NCI-H1105 treated with DMSO at 0.1 percent for 48 hours (cell line): ENCODE results near the gene TECPR1.

Experiments used
- DNase-seq: peaks from one replicate; lab custom pipeline; 2025; lab: John Stamatoyannopoulos, UW

Gene TECPR1

DNA sequence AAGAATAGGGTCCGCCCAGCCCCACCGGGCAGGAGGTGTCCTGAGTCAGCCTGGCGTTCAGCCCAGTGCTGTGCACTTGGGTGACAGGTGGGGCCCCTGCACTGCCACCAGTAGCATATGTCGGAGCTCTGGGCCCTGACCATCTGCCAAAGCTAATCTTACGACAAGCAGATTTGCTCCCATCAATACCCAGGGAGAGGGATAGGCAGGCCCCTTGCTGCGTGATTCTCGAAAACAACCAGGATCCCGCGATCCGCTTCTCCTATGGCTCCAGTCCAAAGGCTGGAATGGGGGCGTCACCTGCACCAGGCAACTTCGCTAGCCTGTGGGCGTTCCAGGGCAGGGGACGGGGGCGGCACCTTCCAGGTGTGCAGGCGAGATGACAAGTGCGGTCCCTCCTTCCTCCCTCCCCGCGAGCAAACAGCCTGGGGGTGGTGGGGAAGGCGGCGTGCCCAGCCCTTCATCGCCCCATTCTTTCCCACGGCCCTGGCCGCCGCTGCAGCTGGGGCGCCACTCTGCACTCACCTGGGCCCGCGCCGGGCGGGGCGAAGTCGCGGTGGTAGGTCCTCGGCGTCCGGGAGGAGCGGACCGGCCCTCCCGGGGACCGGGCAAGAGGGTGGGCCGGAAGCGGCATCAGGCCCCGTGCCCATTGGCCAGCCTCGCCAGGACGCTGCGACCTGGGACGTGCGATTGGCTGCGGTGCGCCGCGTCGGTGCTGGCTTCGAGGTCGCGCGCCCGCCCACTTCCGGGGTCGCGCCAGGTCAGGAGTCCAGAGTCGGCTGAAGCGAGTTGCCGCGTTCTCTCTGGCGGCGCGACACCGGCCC lies at the start of gene TECPR1:
TECPR1 (minus strand) TSS at position 632 of the 824 bp plus-strand sequence. CDS start 6,086 bp downstream, outside the sequence.
- DNase-seq = peak; percentile 89

DNA sequence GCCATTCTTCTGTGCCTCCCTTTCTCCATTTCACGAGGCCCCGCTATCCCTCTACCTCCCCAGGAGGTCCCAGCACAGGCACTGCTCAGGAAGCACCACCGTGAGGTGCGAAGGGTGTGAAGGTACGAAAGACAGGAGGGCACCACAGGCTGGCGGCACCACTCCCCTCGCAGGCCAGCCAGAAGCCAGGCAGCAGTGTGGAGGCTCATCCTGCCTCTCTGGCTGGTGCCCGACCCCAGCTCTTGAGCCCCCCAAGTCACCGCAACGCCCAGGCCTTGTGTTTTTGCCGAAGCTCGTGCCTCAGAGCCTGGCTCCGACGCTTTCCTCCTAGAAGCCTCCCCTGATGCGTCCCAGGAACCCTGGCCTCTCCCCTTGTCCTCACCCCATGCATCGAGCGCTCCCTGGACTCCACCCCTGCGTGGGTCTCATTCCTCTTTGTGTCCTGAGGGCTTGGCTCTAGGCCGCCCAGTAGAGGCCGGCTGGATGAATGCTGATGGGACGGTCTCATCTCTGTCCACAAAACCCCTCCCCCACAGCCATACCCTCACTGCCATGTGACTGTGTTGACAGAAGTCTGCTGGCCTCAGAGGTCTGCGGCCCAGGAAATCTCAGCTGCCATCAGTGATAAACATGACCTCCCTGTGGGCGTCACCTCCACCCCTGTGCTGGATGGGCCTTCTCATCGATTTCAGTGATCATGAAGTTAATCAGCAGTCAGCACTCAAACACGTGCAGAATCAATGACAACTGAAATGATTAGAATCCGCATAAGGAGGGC lies 48.8 kb upstream of the TECPR1 start:
- DNase-seq = no peak

GRCh38 chr7:98297626-98298286 lies 45.7 kb upstream of the TECPR1 start:
- DNase-seq = no peak

DNA sequence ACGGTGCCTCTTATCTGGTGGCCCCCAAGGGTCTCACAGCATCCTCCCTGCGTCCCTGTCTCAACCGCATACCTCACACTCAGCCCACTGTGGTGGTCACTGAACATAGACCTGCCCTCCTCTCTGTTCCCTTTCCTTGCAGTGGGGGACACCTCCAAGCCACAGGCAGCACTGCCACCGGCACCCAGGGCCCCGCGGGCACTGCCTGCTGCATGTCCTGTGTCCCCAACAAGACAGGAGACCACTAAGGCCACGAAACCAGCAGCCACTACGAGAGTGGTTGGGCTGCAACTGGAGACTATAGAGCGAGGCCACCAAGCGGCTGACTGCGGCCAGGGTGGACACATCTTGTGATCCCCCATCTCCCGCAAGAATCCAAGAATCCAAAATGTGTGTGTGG lies 44.8 kb upstream of the TECPR1 start:
- DNase-seq = no peak

- no peak for DNase-seq
Measured at GRCh38 chr7:98295467-98296192, 43.6 kb upstream of the TECPR1 start.

- DNase-seq = peak; percentile 52
Measured at GRCh38 chr7:98294798-98295382, 42.9 kb upstream of the TECPR1 start.

DNA sequence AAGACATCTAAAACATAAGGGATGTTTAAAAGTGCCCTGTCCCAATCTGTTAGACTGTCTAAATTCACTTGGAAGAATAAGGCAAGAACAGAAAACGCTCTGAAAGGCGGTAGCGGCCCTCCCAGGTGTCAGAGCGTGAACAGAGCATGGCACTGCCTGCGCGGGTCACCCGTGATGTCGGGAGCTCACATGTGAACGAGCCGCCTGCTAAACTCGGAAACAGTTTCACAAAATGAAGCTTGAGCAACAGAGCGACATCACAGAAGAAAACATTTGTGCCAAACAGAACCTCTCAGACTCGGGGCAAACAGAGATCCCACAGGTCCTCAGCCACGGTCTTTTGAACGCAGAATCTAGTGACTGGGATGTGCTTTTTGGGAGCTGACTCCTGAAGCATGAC lies 42.3 kb upstream of the TECPR1 start:
- no peak for DNase-seq

DNA sequence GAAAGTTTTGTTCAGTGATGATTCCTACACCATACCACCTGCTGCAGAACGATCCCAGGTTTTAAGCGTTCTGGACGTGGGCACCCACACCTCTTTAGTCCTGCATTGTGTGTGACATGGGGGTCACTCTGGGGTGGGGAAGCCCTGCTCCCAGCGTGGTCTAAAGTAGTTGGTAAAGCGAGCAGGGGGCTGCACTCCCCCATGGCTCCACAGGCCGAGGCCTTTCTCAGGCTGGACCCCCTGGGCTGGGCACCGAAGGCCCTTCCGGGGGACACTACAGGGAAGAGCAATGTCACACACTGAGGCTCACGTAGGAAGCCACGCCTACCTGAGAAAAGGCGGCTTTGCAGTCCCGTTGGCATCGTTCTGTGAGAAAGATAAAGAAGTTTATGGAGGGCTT lies 41.7 kb upstream of the TECPR1 start:
- no peak for DNase-seq

DNA sequence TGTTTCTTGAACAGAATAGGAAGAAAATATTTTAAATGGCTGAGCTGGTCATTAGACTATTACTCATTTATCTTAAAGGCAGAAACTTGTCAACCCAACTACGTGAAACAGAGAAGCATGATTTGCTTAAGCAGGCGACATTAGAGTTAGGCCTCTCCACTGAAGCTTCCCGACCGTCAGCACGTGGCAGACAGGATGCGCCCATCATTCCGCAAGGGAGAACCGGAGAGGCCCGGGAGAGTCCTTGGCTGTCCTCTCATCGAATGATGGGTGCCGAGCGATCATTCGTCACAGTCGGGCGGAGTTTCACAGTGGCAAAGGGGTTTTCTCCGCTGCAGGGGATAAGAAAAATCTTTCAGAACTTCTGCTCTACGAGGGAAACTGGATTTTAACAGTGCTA lies 41.2 kb upstream of the TECPR1 start:
- DNase-seq = no peak

- no peak for DNase-seq
Measured at GRCh38 chr7:98291717-98292116, 39.7 kb upstream of the TECPR1 start.

DNA sequence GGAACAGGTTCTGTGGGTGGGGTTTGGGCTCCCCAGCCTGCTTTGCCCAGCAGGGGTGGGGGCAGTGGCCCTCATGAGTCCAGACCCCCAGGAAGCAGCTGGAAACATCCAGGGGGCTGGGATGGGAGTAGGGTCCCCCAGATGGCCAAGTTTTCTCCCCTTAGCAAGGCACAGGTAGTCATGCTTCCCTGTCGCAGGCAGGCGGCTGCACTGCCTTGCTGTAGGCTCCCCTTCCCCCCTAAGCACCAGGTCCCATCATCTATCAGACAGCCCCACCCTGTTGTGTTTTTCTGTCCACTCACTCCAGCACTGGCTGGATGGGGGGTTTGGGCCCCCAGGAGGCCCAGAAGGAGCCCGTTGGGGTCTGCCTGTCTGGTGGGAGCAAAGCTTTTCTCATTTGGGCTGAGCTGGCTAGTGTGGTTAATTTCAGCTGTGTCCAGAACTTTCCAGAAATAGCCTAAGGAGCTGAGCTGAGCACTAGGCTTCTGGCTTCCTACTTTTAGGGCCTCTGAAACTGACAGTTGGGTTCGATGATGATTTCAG lies 37.4 kb upstream of the TECPR1 start:
- DNase-seq = no peak

DNA sequence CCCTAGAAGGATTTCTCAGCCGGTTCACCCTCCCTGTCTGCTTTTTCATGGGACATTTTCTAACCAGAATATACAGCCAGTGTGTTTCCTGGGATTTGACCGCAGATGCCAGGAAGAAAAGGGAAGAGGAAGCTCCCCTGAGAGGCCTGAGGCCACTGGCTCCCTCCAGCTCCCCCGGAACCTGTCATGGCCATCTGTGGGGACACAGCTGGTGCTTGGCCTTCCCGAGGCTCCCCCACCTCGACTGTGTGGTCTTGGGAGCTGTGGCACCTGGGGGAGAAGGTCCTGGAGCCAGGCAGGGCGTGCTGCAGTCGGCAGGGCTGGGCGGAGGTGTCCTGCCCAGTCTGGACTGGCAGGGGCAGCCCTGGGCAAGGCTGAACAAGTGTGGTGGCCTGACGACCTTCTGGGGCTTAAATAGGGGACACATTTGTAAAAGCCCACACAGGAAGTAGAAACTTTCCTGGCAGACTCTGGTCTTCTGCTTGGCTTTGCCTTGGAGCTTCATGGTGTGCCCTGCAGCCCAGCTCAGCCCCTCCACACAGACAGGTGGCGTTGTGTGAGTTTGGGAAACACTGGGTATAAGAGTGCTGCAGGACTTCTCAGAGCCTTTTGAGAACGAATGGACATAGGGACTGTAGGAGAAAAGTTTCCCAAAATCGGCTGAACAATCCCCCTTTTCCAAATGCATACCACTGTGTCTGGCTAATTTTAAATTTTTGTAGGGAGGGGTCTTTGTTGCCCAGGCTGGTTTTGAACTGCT lies 36.2 kb upstream of the TECPR1 start:
- DNase-seq = no peak

DNA sequence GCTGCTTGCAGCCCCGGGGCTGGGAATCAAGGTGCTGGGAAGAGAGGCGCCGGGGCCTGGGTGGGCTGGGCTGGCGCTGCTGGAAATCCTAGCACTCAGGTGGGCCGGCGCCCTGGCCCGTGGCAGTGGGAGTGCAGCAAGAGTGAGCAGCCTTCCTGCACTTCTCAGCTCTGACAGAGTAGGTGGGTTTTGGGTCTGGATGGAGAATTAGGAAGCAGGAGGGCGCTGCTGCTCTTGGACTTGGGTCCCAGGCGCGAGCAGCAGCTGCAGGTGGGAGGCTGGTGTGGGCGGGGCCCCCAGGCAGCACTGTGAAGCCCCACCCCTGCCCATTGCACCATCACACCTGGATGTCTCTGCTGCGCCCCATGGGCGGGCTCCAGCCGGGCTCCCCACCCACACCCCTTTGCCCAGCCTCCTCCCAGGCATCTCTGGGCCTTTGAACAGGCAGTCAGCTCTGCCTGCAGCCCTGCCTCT lies 35.5 kb upstream of the TECPR1 start:
- no peak for DNase-seq

- DNase-seq = no peak
Measured at GRCh38 chr7:98286701-98287485, 34.9 kb upstream of the TECPR1 start.

DNA sequence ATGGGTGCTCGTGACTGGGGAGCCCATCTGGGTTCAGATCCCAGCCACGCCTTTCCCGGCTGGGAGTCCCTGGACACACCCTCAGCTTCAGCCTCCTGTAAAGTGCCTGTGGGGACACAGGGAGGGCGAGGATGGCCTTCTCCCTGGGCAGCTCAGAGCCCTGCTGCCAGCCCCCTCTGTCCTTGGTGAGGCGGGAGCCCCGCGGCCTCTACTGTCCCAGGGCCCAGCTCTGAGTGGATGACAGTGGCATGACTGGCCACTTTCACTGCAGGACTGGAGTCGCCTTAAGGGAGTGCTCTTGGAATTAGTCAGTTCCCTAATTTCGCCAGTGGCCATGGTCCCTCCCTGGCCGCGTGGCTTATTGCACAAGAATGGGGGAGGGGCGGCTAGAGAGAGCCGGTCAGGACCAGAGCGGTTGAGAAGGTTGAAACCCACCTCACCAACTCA lies 34.1 kb upstream of the TECPR1 start:
- DNase-seq = no peak

- DNase-seq = no peak
Measured at GRCh38 chr7:98285157-98286092, 33.4 kb upstream of the TECPR1 start.

- DNase-seq = no peak
Measured at GRCh38 chr7:98284335-98285036, 32.5 kb upstream of the TECPR1 start.

- DNase-seq = no peak
Measured at GRCh38 chr7:98283887-98284222, 31.8 kb upstream of the TECPR1 start.
